Kidney epithelial cell (primary cell): Measurements from ENCODE around the gene ULK4. TPM values are rescaled to one million over a fixed set of nuclear protein-coding genes. Genes with fewer than 3 reads are reported as not detected.

Source experiments
- DNase-seq: peaks from one replicate; pipeline ENCODE4 v3.0.0-alpha.2; 2010; ENCODE audit warnings: low read depth
- H3K27me3 ChIP-seq: 2 replicates; pipeline ENCODE4 v1.6.0; 2011; ENCODE audit warnings: low read length; ENCODE audit not compliant: control insufficient read depth, insufficient read depth
- H3K36me3 ChIP-seq: 2 replicates; pipeline ENCODE4 v1.5.1; 2011; ENCODE audit warnings: low read length; ENCODE audit not compliant: control insufficient read depth, insufficient read depth
- H3K4me3 ChIP-seq: 2 replicates; pipeline ENCODE4 v1.5.1; 2011; ENCODE audit warnings: low read depth, mild to moderate bottlenecking, control low read depth, low read length
- total RNA-seq: library from RNA; depleted of rRNA; stranded (reverse); fragments of >200 nt; gene quantifications from 2 replicates; pipeline ENCODE4 v1.2.3, GENCODE V29; 2015
- TF ChIP-seq, protein P1 (sequence below): IDR thresholded peaks from 2 replicates; pipeline ENCODE4 v1.5.1; 2011; ENCODE audit warnings: mild to moderate bottlenecking, moderate library complexity, low read length, control low read depth, inconsistent platforms; ENCODE audit not compliant: insufficient read depth, poor library complexity, severe bottlenecking

The ULK4 gene
- total RNA-seq, 1 donor from 2014 or later = 18.3 TPM

DNA sequence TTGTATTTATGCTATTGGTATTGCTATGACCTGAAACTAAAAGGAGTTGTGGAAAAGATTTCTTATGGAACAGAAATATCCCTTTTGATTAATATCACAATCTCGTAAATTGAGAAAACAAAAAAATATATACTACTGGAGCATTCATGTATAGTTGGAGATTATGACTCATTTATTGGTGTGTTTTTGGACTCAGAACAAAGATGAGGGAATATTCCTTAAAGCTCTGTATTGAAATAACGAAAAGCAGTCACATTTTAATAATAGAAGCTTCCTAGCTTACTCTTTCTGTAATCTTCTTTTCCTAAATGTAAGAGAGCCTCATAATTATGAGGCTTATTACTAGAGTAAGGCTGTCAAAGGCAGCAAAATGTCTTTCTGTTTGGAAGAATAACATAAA is 748.3 kb downstream of the ULK4 start:
- H3K27me3 ChIP-seq = no peaks in the 10 kb centered on the region
- no peak for DNase-seq
- TF ChIP-seq, protein P1, sequence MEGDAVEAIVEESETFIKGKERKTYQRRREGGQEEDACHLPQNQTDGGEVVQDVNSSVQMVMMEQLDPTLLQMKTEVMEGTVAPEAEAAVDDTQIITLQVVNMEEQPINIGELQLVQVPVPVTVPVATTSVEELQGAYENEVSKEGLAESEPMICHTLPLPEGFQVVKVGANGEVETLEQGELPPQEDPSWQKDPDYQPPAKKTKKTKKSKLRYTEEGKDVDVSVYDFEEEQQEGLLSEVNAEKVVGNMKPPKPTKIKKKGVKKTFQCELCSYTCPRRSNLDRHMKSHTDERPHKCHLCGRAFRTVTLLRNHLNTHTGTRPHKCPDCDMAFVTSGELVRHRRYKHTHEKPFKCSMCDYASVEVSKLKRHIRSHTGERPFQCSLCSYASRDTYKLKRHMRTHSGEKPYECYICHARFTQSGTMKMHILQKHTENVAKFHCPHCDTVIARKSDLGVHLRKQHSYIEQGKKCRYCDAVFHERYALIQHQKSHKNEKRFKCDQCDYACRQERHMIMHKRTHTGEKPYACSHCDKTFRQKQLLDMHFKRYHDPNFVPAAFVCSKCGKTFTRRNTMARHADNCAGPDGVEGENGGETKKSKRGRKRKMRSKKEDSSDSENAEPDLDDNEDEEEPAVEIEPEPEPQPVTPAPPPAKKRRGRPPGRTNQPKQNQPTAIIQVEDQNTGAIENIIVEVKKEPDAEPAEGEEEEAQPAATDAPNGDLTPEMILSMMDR = no peak
- H3K4me3 ChIP-seq = no peak overlapping the region
- no peaks in the 10 kb centered on the region for H3K36me3 ChIP-seq

DNA sequence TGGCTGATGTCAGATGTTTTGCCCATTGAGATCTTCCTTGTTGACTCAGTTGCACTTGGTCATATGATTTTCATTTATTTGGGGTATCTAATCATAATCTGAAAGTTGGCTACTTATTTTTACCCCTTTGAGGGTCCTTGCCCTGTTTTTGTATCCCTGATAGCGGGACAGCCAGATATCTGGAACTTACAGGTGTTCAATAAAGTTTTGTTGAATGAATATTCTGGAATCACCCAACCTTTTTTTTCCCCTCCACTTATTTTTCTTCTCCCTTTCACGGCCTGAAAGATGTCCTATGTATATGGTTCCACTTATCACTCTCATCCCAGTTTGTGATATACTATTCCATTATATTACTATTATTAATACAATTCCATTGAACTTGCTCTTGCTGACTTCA is 749.8 kb downstream of the ULK4 start:
- no peak for DNase-seq
- H3K36me3 ChIP-seq = no peaks in the 10 kb centered on the region
- TF ChIP-seq, protein P1 = no peak
- no peak overlapping the region for H3K4me3 ChIP-seq
- no peaks in the 10 kb centered on the region for H3K27me3 ChIP-seq

- no peaks in the 10 kb centered on the region for H3K27me3 ChIP-seq
- no peak for DNase-seq
Observed at GRCh38 chr3:41210966-41211365, 750.9 kb downstream of the ULK4 start.

DNA sequence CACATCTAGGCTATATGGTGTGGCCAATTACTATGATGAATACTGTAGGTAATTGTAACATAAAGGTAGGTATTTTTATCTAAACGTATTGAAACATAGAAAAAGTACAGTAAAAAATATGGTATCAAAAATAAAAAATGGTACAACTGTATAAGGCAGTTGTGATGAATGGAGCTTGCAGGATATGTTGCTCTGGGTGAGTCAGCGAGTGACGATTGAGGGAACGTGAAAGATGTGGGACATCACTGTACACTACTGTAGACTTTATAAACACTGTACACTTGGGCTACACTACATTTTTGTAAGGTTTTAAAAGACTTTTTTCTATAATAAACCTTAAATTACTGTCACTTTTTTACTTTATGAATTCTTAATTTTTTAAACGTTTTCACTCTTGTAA is 752.3 kb downstream of the ULK4 start:
- H3K27me3 ChIP-seq = no peaks in the 10 kb centered on the region
- no peak overlapping the region for H3K4me3 ChIP-seq
- no peak for DNase-seq
- TF ChIP-seq, protein P1 = no peak
- no peaks in the 10 kb centered on the region for H3K36me3 ChIP-seq

More at GRCh38 chr3:41210966-41211365, 750.9 kb downstream of the ULK4 start:
- no peaks in the 10 kb centered on the region for H3K36me3 ChIP-seq
- no peak overlapping the region for H3K4me3 ChIP-seq
- TF ChIP-seq, protein P1 = no peak

DNA sequence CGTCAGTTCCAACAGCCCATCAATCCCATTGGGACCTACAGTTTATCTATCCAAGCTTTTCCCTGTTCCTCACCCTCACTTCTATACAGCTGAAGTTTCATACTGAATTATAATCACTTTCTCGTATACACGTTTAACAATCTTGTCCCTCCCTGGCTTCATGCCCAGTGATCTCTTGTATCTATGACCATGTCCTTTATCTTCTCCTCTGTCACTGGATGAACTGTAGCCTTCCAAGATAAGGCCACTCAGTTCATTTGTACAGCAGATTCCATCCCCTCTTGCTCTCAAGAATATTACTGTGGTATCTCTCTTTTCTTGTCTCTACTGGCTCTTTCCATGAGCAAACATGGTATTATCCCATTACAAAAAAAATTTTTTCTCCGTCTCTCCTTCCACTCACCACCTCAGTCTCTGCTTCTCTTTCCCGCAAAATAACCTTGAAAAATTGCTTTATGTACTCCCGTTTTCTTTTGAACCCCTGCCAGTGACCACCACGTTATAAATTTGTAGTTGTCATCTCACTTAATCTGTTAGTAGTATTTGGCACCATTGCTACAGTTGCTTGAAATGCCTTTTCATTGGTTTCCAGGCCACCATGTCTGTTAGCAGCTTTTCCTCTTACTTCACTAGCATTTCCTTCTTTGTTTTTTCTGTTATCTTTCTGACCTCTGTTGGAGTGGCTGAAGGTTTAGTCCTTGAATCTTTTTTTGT is 753.2 kb downstream of the ULK4 start:
- H3K4me3 ChIP-seq = no peak overlapping the region
- DNase-seq = no peak
- H3K36me3 ChIP-seq = no peaks in the 10 kb centered on the region
- TF ChIP-seq, protein P1 = no peak
- no peaks in the 10 kb centered on the region for H3K27me3 ChIP-seq

GRCh38 chr3:41207355-41207754 is 754.5 kb downstream of the ULK4 start:
- no peaks in the 10 kb centered on the region for H3K27me3 ChIP-seq
- no peaks in the 10 kb centered on the region for H3K36me3 ChIP-seq
- no peak for DNase-seq
- TF ChIP-seq, protein P1 = no peak
- no peak overlapping the region for H3K4me3 ChIP-seq
